ENCODE data around the gene C11orf21. TPM values are rescaled to one million over a fixed set of nuclear protein-coding genes. Genes with fewer than 3 reads are reported as not detected.

The C11orf21 gene
- total and polyA plus RNA-seq, 9 of the 15 experiments (the other 6 are each of a cell fraction or from before 2014, with no cell fraction given) = 0.10 to 2.6 (median 2.0) TPM

- Histone ChIP-seq H3K9ac (ENCODE audit: insufficient read depth in 1 of 2, low read depth in 2 of 2, low read length in 2 of 2) (peak overlapping the region in 1 of 2 experiments; percentile 58; a peak in 1 of 4 replicates), H2AFZ (ENCODE audit: low read depth, low read length) (no peak overlapping the region), H3K9me1 (ENCODE audit: control insufficient read depth, insufficient read depth, low read length) (no peaks in the 10 kb centered on the region), H4K20me1 (replicated peaks; ENCODE audit: control insufficient read depth, insufficient read depth, low read length) (peaks cover 10% of the 10 kb centered on the region; the same call in 1 of the 2 replicates), H3K79me2 (ENCODE audit: control insufficient read depth, insufficient read depth, low read length) (no peaks in the 10 kb centered on the region; the same call in 2 of the 3 replicates), H3K27me3 (ENCODE audit: control insufficient read depth in 2 of 2, insufficient read depth in 2 of 2, low read length in 2 of 2) (peaks cover 0 to 7% of the 10 kb centered on the region in 2 experiments; a peak in 4 of 5 replicates), H3K9me3 (replicated peaks; ENCODE audit: control insufficient read depth, insufficient read depth, low read depth, low read length) (no peaks in the 10 kb centered on the region), H3K27ac (ENCODE audit: extremely low read depth, low read depth, low read length) (no peak overlapping the region), H3K4me3 (no peak overlapping the region), H3K4me1 (replicated peaks in 1 of 2; ENCODE audit: control insufficient read depth in 2 of 2, insufficient read depth in 2 of 2, low read length in 2 of 2) (peaks cover 6 to 92% of the 10 kb centered on the region in 2 experiments; a peak in 4 of 5 replicates), H3K4me2 (ENCODE audit: insufficient read depth, low read length) (no peak overlapping the region), H3K36me3 (ENCODE audit: control insufficient read depth, insufficient read depth, low read length) (no peaks in the 10 kb centered on the region)
- ChIA-PET POLR2A (interaction anchor here (0.5 to 1.2 kb wide), 4 partner anchors 8 to 631 kb away, joined by 3 to 4 read pairs (median 3); no protein-coding TSS in a partner anchor), CTCF (ENCODE audit: low intra/inter-chr PET ratio) (no interaction called here)
- BruUV-seq (replicated peaks) = no TSS peak
- FAIRE-seq (no peak), DNase-seq (ENCODE audit: extremely low read depth in 1 of 4, low spot score in 3 of 4) (no peak), ATAC-seq (no peak)
- intact Hi-C loops (cut with micrococcal nuclease) = no loop called here
- no peak for TF ChIP-seq RFX5 (IDR thresholded peaks at IDR 0.05; ENCODE audit: low read depth, low read length)
- no peak for TF ChIP-seq U2AF2 (optimal IDR thresholded peaks at IDR 0.05; ENCODE audit: low read depth, low read length)
- no peak for TF ChIP-seq ZSCAN29 (IDR thresholded peaks at IDR 0.05)
- TF ChIP-seq CGGBP1 (CRISPR knock-in tag; IDR thresholded peaks at IDR 0.05) = no peak
- no peak for TF ChIP-seq ZNF586 (CRISPR knock-in tag; conservative IDR thresholded peaks at IDR 0.05)
- no peak for TF ChIP-seq ZFP36 (IDR thresholded peaks at IDR 0.05; ENCODE audit: low read depth, low read length, partially characterized antibody)
- peak; percentile 40 for TF ChIP-seq POLR2G (IDR thresholded peaks at IDR 0.05; ENCODE audit: low read depth, low read length)
- no peak for TF ChIP-seq XRCC5 (IDR thresholded peaks at IDR 0.05; ENCODE audit: low read depth, low read length)
- TF ChIP-seq, protein P1, sequence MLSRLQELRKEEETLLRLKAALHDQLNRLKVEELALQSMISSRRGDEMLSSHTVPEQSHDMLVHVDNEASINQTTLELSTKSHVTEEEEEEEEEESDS (CRISPR knock-in tag; IDR thresholded peaks at IDR 0.05) = no peak
- 28% methylated on average over 14 of the region's 16 CpGs for WGBS (ENCODE audit: insufficient coverage, low coverage, missing lambda C conversion rate)
- in situ Hi-C loops (cut with MboI) = loop anchor here (5.0 kb wide), 1 partner anchor 106 kb away; no protein-coding TSS in a partner anchor
Measured at GRCh38 chr11:2310786-2311352, 9.2 kb upstream of the C11orf21 start.

Measured in K562 (cell line).